Activated naive CD8-positive, alpha-beta T cell (primary cell): ENCODE measurements around the gene PLXDC2.

Source experiments
- H3K27ac Mint-ChIP-seq: one replicate; pipeline ENCODE4 v1.8.0; 2021; ENCODE audit warnings: mixed read lengths
- H3K27me3 Mint-ChIP-seq: one replicate; pipeline ENCODE4 v1.8.0; 2021; ENCODE audit warnings: mixed read lengths
- H3K36me3 Mint-ChIP-seq: one replicate; pipeline ENCODE4 v1.8.0; 2021; ENCODE audit warnings: mixed read lengths
- H3K4me1 Mint-ChIP-seq: one replicate; pipeline ENCODE4 v1.8.0; 2021; ENCODE audit warnings: low read depth, mixed read lengths
- H3K4me3 Mint-ChIP-seq: one replicate; pipeline ENCODE4 v1.8.0; 2021; ENCODE audit warnings: mild to moderate bottlenecking, mixed read lengths
- H3K9me3 Mint-ChIP-seq: one replicate; pipeline ENCODE4 v1.8.0; 2021; ENCODE audit warnings: low read depth, mixed read lengths

The PLXDC2 gene

GRCh38 chr10:19925064-19925463 is 108.8 kb downstream of the PLXDC2 start:
- Mint-ChIP-seq H3K4me1 (no peaks in the 10 kb centered on the region), H3K27ac (no peak overlapping the region), H3K4me3 (no peak overlapping the region), H3K27me3 (no peaks in the 10 kb centered on the region), H3K9me3 (no peaks in the 10 kb centered on the region), H3K36me3 (no peaks in the 10 kb centered on the region)

DNA sequence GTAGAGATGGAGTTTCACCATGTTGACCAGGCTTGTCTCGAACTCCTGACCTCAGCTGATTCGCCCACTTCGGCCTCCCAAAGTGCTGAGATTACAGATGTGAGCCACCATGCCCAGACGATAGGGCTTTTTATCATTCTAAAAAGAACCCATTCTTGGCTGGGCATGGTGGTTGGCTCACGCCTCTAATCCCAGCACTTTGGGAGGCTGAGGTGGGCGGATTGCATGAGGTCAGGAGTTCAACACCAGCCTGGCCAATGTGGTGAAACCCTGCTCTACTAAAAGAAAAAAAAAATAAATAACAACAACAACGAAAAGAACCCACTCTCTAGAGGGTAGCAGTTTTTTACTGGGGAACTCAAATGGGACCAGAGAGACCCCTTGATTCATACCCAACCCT is 112.7 kb downstream of the PLXDC2 start:
- Mint-ChIP-seq H3K9me3 (peaks cover 3% of the 10 kb centered on the region), H3K27me3 (no peaks in the 10 kb centered on the region), H3K36me3 (no peaks in the 10 kb centered on the region), H3K4me1 (no peaks in the 10 kb centered on the region), H3K4me3 (no peak overlapping the region), H3K27ac (no peak overlapping the region)

DNA sequence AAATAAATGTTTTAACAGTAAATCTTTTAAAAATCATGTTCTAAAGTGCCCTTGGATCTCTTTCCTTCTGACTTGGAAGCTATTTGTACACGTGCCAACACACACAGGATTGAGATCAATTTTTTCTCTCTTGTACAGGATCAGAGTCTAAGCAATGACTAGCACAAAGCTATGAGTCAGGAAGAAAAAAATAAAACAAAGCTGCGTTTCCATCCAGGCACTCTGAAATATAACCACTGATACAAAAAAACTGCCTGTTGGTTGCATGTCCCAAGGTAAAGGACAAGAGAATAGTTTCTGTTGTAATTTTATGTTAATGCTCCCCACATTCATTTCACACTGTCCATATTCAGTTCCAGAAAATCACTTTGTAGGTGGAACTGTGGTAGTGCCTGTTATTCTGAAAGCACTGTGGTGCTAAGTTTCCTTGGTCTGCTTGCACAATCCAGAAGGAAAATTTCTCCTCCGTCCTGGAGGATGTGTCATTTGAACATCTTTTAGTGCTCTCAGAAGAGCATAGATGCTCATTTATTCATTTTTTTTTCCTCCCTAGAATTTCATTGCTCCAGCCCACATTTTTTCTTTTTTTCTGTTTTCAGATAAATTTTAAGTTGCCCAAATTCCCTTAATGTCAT is 113.4 kb downstream of the PLXDC2 start:
- Mint-ChIP-seq H3K27ac (no peak overlapping the region), H3K36me3 (no peaks in the 10 kb centered on the region), H3K27me3 (no peaks in the 10 kb centered on the region), H3K4me3 (no peak overlapping the region), H3K9me3 (peaks cover 3% of the 10 kb centered on the region), H3K4me1 (no peaks in the 10 kb centered on the region)

- Mint-ChIP-seq H3K4me3 (no peak overlapping the region), H3K36me3 (no peaks in the 10 kb centered on the region), H3K27ac (no peak overlapping the region)
These were observed 115.0 kb downstream of the PLXDC2 start for GRCh38 chr10:19930936-19931893.

GRCh38 chr10:19931894-19932590 is 115.8 kb downstream of the PLXDC2 start:
- Mint-ChIP-seq H3K4me1 (no peaks in the 10 kb centered on the region), H3K4me3 (no peak overlapping the region), H3K9me3 (peaks cover 3% of the 10 kb centered on the region), H3K36me3 (no peaks in the 10 kb centered on the region), H3K27ac (no peak overlapping the region), H3K27me3 (no peaks in the 10 kb centered on the region)

More at GRCh38 chr10:19930936-19931893, 115.0 kb downstream of the PLXDC2 start:
- Mint-ChIP-seq H3K4me1 (no peaks in the 10 kb centered on the region), H3K9me3 (peaks cover 3% of the 10 kb centered on the region), H3K27me3 (no peaks in the 10 kb centered on the region)

GRCh38 chr10:19932806-19933371 is 116.7 kb downstream of the PLXDC2 start:
- Mint-ChIP-seq H3K36me3 (no peaks in the 10 kb centered on the region), H3K27me3 (no peaks in the 10 kb centered on the region), H3K9me3 (peaks cover 3% of the 10 kb centered on the region), H3K27ac (no peak overlapping the region), H3K4me1 (no peaks in the 10 kb centered on the region), H3K4me3 (no peak overlapping the region)

- Mint-ChIP-seq H3K9me3 (peaks cover 3% of the 10 kb centered on the region), H3K4me1 (no peaks in the 10 kb centered on the region), H3K27me3 (no peaks in the 10 kb centered on the region), H3K36me3 (no peaks in the 10 kb centered on the region), H3K4me3 (no peak overlapping the region), H3K27ac (no peak overlapping the region)
These were observed 117.5 kb downstream of the PLXDC2 start for GRCh38 chr10:19933772-19934171.

- Mint-ChIP-seq H3K36me3 (no peaks in the 10 kb centered on the region), H3K4me3 (no peak overlapping the region), H3K27ac (no peak overlapping the region)
These were observed 118.9 kb downstream of the PLXDC2 start for GRCh38 chr10:19935176-19935575.

DNA sequence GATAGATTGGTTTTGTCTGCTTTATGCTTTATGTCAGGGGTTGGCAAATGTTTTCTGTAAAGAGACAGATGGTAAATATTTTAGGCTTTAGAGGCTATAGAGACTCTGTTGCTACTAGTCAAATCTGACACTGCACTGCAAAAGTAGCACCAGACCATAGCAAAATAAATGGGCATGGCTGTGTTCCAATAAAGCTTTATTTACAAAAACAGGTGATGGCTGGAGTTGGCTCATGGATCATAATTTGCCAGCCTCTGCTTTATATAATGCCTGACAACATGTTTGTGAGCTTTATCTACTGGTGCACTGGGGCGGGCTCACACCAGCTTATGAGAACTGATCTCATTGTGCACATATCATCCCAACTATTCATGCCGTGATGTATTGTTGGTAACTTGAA is 120.1 kb downstream of the PLXDC2 start:
- Mint-ChIP-seq H3K27ac (no peak overlapping the region), H3K9me3 (peaks cover 3% of the 10 kb centered on the region), H3K4me1 (no peaks in the 10 kb centered on the region), H3K27me3 (no peaks in the 10 kb centered on the region), H3K36me3 (no peaks in the 10 kb centered on the region), H3K4me3 (no peak overlapping the region)

More at GRCh38 chr10:19935176-19935575, 118.9 kb downstream of the PLXDC2 start:
- Mint-ChIP-seq H3K4me1 (no peaks in the 10 kb centered on the region), H3K27me3 (no peaks in the 10 kb centered on the region), H3K9me3 (peaks cover 3% of the 10 kb centered on the region)

DNA sequence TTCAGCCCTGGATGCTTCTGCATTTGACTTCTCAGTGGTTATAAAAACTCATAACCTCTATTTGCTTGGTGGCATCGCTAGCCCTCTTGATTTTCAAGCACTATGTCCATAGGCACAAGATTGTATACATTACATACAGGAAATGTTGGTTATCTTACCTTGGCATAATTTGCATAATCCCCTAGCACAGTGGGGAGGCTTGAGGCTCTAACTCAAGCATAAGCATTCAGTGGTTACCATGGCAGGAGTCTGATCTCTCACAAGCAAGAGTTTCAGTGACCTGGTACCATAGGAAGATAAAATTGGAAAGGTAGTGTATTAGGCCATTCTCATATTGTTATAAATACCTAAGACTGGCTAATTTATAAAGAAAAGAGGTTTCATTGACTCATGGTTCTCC is 121.8 kb downstream of the PLXDC2 start:
- Mint-ChIP-seq H3K27me3 (no peaks in the 10 kb centered on the region), H3K9me3 (no peaks in the 10 kb centered on the region), H3K36me3 (no peaks in the 10 kb centered on the region), H3K4me3 (no peak overlapping the region), H3K27ac (no peak overlapping the region), H3K4me1 (no peaks in the 10 kb centered on the region)

GRCh38 chr10:19941206-19941880 is 125.1 kb downstream of the PLXDC2 start:
- H3K9me3 Mint-ChIP-seq: no peaks in the 10 kb centered on the region
- H3K27ac Mint-ChIP-seq: no peak overlapping the region
- no peak overlapping the region for H3K4me3 Mint-ChIP-seq
- H3K4me1 Mint-ChIP-seq: no peaks in the 10 kb centered on the region
- no peaks in the 10 kb centered on the region for H3K36me3 Mint-ChIP-seq
- no peaks in the 10 kb centered on the region for H3K27me3 Mint-ChIP-seq

GRCh38 chr10:19944911-19945663 is 128.9 kb downstream of the PLXDC2 start:
- Mint-ChIP-seq H3K9me3 (no peaks in the 10 kb centered on the region), H3K27me3 (no peaks in the 10 kb centered on the region), H3K27ac (no peak overlapping the region), H3K36me3 (no peaks in the 10 kb centered on the region), H3K4me3 (no peak overlapping the region), H3K4me1 (no peaks in the 10 kb centered on the region)

GRCh38 chr10:19946245-19946644 is 130.0 kb downstream of the PLXDC2 start:
- Mint-ChIP-seq H3K36me3 (no peaks in the 10 kb centered on the region), H3K27ac (no peak overlapping the region), H3K9me3 (no peaks in the 10 kb centered on the region), H3K27me3 (no peaks in the 10 kb centered on the region), H3K4me3 (no peak overlapping the region), H3K4me1 (no peaks in the 10 kb centered on the region)

DNA sequence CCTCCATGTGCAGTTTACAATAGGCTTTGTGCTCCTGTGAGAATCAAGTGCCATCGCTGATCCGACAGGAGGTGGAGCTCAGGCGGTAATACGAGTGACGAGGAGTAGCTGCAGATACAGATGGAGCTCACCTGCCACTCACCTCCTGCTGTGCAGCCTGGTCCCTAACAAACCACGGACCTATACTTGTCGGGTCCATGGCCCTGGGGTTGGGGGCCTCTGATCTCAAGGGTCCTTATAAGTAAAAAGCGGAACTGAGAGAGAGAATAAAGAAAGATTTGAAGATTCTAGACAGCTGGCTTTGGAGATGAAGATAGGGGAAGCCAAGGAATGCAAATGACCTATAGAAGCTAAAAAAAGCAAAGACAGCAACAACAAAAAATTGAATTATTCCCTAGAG is 130.6 kb downstream of the PLXDC2 start:
- H3K4me3 Mint-ChIP-seq: no peak overlapping the region
- no peaks in the 10 kb centered on the region for H3K27me3 Mint-ChIP-seq
- H3K27ac Mint-ChIP-seq: no peak overlapping the region
- H3K9me3 Mint-ChIP-seq: no peaks in the 10 kb centered on the region
- no peaks in the 10 kb centered on the region for H3K36me3 Mint-ChIP-seq
- no peaks in the 10 kb centered on the region for H3K4me1 Mint-ChIP-seq
